ENCODE results near the gene FGGY.

The FGGY gene

GRCh38 chr1:59393211-59394180 is 96.6 kb downstream of the FGGY start:
- Histone ChIP-seq H2AFZ (ENCODE audit: low read depth, low read length, severe bottlenecking) (no peak overlapping the region), H3K27me3 (ENCODE audit: low read length) (no peaks in the 10 kb centered on the region), H3K9ac (ENCODE audit: low read length) (no peak overlapping the region), H3K36me3 (ENCODE audit: low read length) (no peaks in the 10 kb centered on the region), H3K79me2 (ENCODE audit: insufficient read depth, low read length) (no peaks in the 10 kb centered on the region), H3F3A (ENCODE audit: insufficient read depth) (no peaks in the 10 kb centered on the region), H3K4me2 (ENCODE audit: low read depth, low read length, poor library complexity, severe bottlenecking) (no peak overlapping the region), H4K20me1 (ENCODE audit: low read depth, low read length) (no peaks in the 10 kb centered on the region), H3K4me3 (ENCODE audit: insufficient read depth, low read length, poor library complexity, severe bottlenecking) (no peak overlapping the region), H3K9me2 (replicated peaks; ENCODE audit: insufficient read depth, low read length) (no peaks in the 10 kb centered on the region), H3K9me3 (ENCODE audit: insufficient read depth, low read length) (no peaks in the 10 kb centered on the region), H3K27ac (ENCODE audit: low read depth, low read length) (no peak overlapping the region)
- TF ChIP-seq, protein P1, sequence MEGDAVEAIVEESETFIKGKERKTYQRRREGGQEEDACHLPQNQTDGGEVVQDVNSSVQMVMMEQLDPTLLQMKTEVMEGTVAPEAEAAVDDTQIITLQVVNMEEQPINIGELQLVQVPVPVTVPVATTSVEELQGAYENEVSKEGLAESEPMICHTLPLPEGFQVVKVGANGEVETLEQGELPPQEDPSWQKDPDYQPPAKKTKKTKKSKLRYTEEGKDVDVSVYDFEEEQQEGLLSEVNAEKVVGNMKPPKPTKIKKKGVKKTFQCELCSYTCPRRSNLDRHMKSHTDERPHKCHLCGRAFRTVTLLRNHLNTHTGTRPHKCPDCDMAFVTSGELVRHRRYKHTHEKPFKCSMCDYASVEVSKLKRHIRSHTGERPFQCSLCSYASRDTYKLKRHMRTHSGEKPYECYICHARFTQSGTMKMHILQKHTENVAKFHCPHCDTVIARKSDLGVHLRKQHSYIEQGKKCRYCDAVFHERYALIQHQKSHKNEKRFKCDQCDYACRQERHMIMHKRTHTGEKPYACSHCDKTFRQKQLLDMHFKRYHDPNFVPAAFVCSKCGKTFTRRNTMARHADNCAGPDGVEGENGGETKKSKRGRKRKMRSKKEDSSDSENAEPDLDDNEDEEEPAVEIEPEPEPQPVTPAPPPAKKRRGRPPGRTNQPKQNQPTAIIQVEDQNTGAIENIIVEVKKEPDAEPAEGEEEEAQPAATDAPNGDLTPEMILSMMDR (IDR thresholded peaks at IDR 0.05; ENCODE audit: insufficient read depth, low read length, poor library complexity, severe bottlenecking), result no peak
- no peak for TF ChIP-seq EZH2phosphoT487 (conservative IDR thresholded peaks at IDR 0.05; ENCODE audit: low read length)

DNA sequence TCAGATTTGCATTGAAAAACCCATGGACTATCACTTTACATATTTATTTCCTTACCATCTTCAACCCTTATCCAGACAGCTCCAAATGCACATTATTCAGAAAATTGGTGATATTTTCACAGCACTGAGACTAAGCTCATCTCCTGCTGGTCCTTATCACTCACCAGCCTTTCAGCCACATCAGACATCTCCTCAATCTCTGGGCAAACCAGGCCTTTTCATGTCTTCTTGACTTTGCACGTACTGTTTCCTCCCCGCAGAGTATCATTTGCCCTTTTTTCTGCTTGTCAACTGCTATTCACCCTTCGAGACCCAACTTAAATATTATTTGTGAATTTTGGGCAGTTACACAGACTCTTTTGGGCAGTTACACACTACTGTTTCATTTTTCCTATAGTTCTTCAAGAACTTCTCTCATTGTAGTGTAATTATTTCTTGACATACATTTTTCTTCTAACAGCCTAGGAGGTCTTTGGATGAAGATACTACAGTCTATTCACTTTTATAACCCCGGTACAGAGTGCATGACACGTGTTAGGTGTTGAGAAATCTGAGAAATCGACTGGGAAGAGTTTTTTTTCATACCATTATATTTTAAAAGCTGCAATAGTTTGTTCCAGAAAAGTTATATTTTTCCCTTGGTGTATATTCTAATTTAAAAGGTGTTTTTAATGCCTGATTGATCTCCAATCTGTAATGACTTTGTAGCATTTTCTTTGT is 98.0 kb downstream of the FGGY start:
- no peaks in the 10 kb centered on the region for H4K20me1 ChIP-seq (ENCODE audit: low read depth, low read length)
- H3K9me3 ChIP-seq (ENCODE audit: insufficient read depth, low read length), result no peaks in the 10 kb centered on the region
- H3K27ac ChIP-seq (ENCODE audit: low read depth, low read length), result no peak overlapping the region
- H3K4me2 ChIP-seq (ENCODE audit: low read depth, low read length, poor library complexity, severe bottlenecking), result no peak overlapping the region
- no peaks in the 10 kb centered on the region for H3F3A ChIP-seq (ENCODE audit: insufficient read depth)
- no peak overlapping the region for H3K4me3 ChIP-seq (ENCODE audit: insufficient read depth, low read length, poor library complexity, severe bottlenecking)
- no peak overlapping the region for H2AFZ ChIP-seq (ENCODE audit: low read depth, low read length, severe bottlenecking)
- no peaks in the 10 kb centered on the region for H3K27me3 ChIP-seq (ENCODE audit: low read length)
- H3K9ac ChIP-seq (ENCODE audit: low read length), result no peak overlapping the region
- TF ChIP-seq EZH2phosphoT487 (conservative IDR thresholded peaks at IDR 0.05; ENCODE audit: low read length), result no peak
- TF ChIP-seq, protein P1 (IDR thresholded peaks at IDR 0.05; ENCODE audit: insufficient read depth, low read length, poor library complexity, severe bottlenecking), result no peak
- no peaks in the 10 kb centered on the region for H3K9me2 ChIP-seq (replicated peaks; ENCODE audit: insufficient read depth, low read length)
- H3K36me3 ChIP-seq (ENCODE audit: low read length), result no peaks in the 10 kb centered on the region
- no peaks in the 10 kb centered on the region for H3K79me2 ChIP-seq (ENCODE audit: insufficient read depth, low read length)

DNA sequence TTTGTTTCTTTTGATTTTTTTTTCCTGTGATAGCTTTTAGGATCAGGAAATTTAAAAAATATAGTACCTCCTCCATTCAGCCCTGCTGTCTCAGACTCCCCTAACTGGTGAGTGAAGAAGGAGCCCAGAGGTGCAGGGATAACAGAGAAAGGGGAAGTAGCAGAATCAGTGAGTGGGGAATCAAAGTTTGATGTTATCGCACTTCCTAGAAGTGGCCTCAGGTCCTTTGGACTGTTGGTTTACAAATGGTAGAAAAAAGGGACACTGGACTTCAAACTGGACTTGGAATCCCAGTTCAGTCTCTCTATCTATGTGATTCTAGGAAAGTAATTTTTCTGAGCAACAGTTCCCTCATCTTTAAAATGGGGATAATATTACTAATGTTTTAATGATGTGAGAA is 99.5 kb downstream of the FGGY start:
- Histone ChIP-seq H3K9me3 (ENCODE audit: insufficient read depth, low read length) (no peaks in the 10 kb centered on the region), H3K4me2 (ENCODE audit: low read depth, low read length, poor library complexity, severe bottlenecking) (no peak overlapping the region), H3K79me2 (ENCODE audit: insufficient read depth, low read length) (no peaks in the 10 kb centered on the region), H3K27ac (ENCODE audit: low read depth, low read length) (no peak overlapping the region), H3F3A (ENCODE audit: insufficient read depth) (no peaks in the 10 kb centered on the region), H4K20me1 (ENCODE audit: low read depth, low read length) (no peaks in the 10 kb centered on the region), H3K27me3 (ENCODE audit: low read length) (no peaks in the 10 kb centered on the region), H2AFZ (ENCODE audit: low read depth, low read length, severe bottlenecking) (no peak overlapping the region), H3K4me3 (ENCODE audit: insufficient read depth, low read length, poor library complexity, severe bottlenecking) (no peak overlapping the region), H3K36me3 (ENCODE audit: low read length) (no peaks in the 10 kb centered on the region), H3K9me2 (replicated peaks; ENCODE audit: insufficient read depth, low read length) (no peaks in the 10 kb centered on the region), H3K9ac (ENCODE audit: low read length) (no peak overlapping the region)
- TF ChIP-seq EZH2phosphoT487 (conservative IDR thresholded peaks at IDR 0.05; ENCODE audit: low read length), result no peak
- TF ChIP-seq, protein P1 (IDR thresholded peaks at IDR 0.05; ENCODE audit: insufficient read depth, low read length, poor library complexity, severe bottlenecking), result no peak
